GM06990 (cell line): ENCODE measurements around the gene DTX1.

Experiments
- DNase-seq: peaks from one replicate; pipeline ENCODE4 v3.0.0-alpha.2; 2011; ENCODE audit not compliant: insufficient read length; ENCODE audit errors: extremely low read depth
- H3K27me3 ChIP-seq: replicated peaks from 2 replicates; pipeline ENCODE4 v1.6.0; 2011; ENCODE audit warnings: low read length; ENCODE audit not compliant: control insufficient read depth, insufficient read depth
- H3K36me3 ChIP-seq: 2 replicates; pipeline ENCODE4 v1.5.1; 2011; ENCODE audit warnings: low read length; ENCODE audit not compliant: control insufficient read depth, insufficient read depth
- H3K4me3 ChIP-seq: replicated peaks from 2 replicates; pipeline ENCODE4 v1.5.1; 2011; ENCODE audit warnings: low read depth, mild to moderate bottlenecking, control low read depth, low read length
- CTCF ChIP-seq: IDR thresholded peaks from 2 replicates; pipeline ENCODE4 v1.5.1; 2011; ENCODE audit warnings: low read length, control low read depth, mild to moderate bottlenecking, inconsistent platforms; ENCODE audit not compliant: insufficient read depth, poor library complexity, severe bottlenecking

DTX1 gene

GRCh38 chr12:113105606-113106271 is 49.2 kb downstream of the DTX1 start:
- DNase-seq = no peak
- Histone ChIP-seq H3K36me3 (no peaks in the 10 kb centered on the region), H3K27me3 (no peaks in the 10 kb centered on the region), H3K4me3 (no peak overlapping the region)
- no peak for TF ChIP-seq CTCF

DNA sequence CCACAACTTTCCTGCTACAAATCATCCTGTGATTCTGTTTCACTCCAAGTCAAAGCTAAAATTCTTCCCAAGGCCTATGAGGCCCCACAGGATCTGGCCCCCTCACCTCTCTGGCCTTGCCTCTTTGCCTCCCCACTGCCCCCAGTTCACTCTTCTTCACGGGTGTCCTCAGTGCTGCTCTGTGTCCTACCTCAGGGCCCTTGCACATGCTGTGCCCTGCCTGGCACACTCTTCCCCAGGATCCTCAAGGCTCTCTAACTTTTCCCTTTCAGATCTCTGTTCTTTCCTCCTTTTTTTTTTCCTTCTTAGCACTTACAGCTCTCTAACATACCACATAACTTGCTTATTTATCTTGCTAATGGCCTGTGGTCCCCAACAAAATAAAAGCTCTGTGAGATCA is 49.8 kb downstream of the DTX1 start:
- H3K4me3 ChIP-seq = no peak overlapping the region
- TF ChIP-seq CTCF = no peak
- H3K27me3 ChIP-seq = no peaks in the 10 kb centered on the region
- DNase-seq = no peak
- no peaks in the 10 kb centered on the region for H3K36me3 ChIP-seq

- DNase-seq = no peak
- H3K27me3 ChIP-seq = no peaks in the 10 kb centered on the region
- H3K36me3 ChIP-seq = no peaks in the 10 kb centered on the region
- no peak for TF ChIP-seq CTCF
- no peak overlapping the region for H3K4me3 ChIP-seq
Observed at GRCh38 chr12:113108308-113108707, 51.8 kb downstream of the DTX1 start.

GRCh38 chr12:113109360-113109759 is 52.8 kb downstream of the DTX1 start:
- no peak for DNase-seq

DNA sequence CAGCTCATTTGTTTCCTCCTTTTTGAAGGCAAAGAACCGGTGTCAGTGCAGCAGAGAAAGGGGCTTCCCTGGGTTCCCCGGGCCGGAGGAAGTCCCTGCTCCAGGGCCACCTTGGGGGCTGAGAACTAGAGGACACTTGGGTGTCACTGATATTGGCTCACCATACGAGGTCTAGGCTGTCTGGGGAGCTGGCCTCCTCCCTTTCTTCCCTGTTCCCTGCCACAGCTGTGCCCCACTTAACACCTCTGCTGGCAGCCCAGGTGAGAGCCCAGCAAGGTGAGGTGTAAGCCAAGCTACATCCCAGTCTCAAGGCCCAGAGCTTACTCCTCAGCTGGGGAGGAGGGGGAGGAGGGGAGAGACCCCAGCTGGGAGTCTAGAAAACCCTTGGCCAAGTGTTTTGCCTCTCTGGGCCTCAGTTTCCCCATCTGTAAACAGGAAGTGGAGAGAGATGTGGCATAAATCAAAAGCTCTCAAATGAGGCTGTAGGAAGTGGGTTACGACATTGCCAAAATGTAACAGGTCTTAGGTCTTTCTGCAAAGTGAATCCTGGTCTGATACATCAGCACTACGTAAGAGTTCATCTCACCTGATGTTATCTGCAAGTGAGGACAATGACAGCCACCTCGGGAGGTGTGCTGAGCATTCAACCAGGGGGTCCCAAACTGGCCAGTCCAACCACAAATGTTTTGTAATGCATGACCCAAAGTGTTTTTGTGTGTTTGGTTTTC is 53.5 kb downstream of the DTX1 start:
- no peak for DNase-seq
- no peak overlapping the region for H3K4me3 ChIP-seq
- no peaks in the 10 kb centered on the region for H3K36me3 ChIP-seq
- no peaks in the 10 kb centered on the region; the same call in 1 of the 2 replicates for H3K27me3 ChIP-seq
- no peak for TF ChIP-seq CTCF

More at GRCh38 chr12:113109360-113109759, 52.8 kb downstream of the DTX1 start:
- TF ChIP-seq CTCF = no peak
- H3K27me3 ChIP-seq = no peaks in the 10 kb centered on the region
- no peak overlapping the region for H3K4me3 ChIP-seq
- H3K36me3 ChIP-seq = no peaks in the 10 kb centered on the region

GRCh38 chr12:113111247-113111646 is 54.7 kb downstream of the DTX1 start:
- Histone ChIP-seq H3K36me3 (no peaks in the 10 kb centered on the region), H3K4me3 (no peak overlapping the region), H3K27me3 (no peaks in the 10 kb centered on the region; the same call in 1 of the 2 replicates)
- no peak for DNase-seq
- no peak for TF ChIP-seq CTCF
